PC-9 (cell line): ENCODE data around the gene ARID3A.

Experiments
- CTCF ChIP-seq: fragments of 200-600 bp; sonication (generic); conservative IDR thresholded peaks from 2 replicates; pipeline ENCODE4 v1.6.1; 2017; ENCODE audit warnings: mixed run types, antibody characterized with exemption, mild to moderate bottlenecking, moderate library complexity
- EZH2 ChIP-seq: fragments of 200-600 bp; sonication (generic); IDR thresholded peaks from 2 replicates; pipeline ENCODE4 v1.8.0; 2017; ENCODE audit warnings: antibody characterized with exemption, low read depth

GRCh38 chr19:900302-901111 is 25.3 kb upstream of the ARID3A start:
- TF ChIP-seq CTCF (no peak), EZH2 (no peak)
